VCaP (cell line): ENCODE results near the gene CFAP100.

Experiments
- H3K27ac ChIP-seq: fragments of 450-650 bp; 2 replicates; pipeline ENCODE4 v1.5.1; 2017
- CTCF ChIP-seq: fragments of 450-650 bp; conservative IDR thresholded peaks from 2 replicates; pipeline ENCODE4 v1.5.1; 2017; ENCODE audit warnings: mild to moderate bottlenecking, moderate library complexity

The CFAP100 gene

GRCh38 chr3:126417981-126418530 lies 23.3 kb downstream of the CFAP100 start:
- no peak for TF ChIP-seq CTCF
- H3K27ac ChIP-seq = no peak overlapping the region

- H3K27ac ChIP-seq = no peak overlapping the region
- no peak for TF ChIP-seq CTCF
These were observed 24.0 kb downstream of the CFAP100 start for GRCh38 chr3:126418661-126419131.

GRCh38 chr3:126419151-126419703 lies 24.5 kb downstream of the CFAP100 start:
- no peak overlapping the region for H3K27ac ChIP-seq
- TF ChIP-seq CTCF = no peak

- no peak for TF ChIP-seq CTCF
- H3K27ac ChIP-seq = no peak overlapping the region
These were observed 25.4 kb downstream of the CFAP100 start for GRCh38 chr3:126419886-126420786.

- no peak for TF ChIP-seq CTCF
- no peak overlapping the region for H3K27ac ChIP-seq
These were observed 26.9 kb downstream of the CFAP100 start for GRCh38 chr3:126421573-126422119.

GRCh38 chr3:126422121-126422520 lies 27.4 kb downstream of the CFAP100 start:
- TF ChIP-seq CTCF = no peak
- H3K27ac ChIP-seq = no peak overlapping the region

- TF ChIP-seq CTCF = no peak
- no peak overlapping the region for H3K27ac ChIP-seq
These were observed 27.9 kb downstream of the CFAP100 start for GRCh38 chr3:126422571-126423091.
